Measurements from ENCODE around the gene HIVEP2. TPM values are rescaled to one million over a fixed set of nuclear protein-coding genes. Genes with fewer than 3 reads are reported as not detected.

The HIVEP2 gene
- total RNA-seq, 1 experiment from 2014 or later, result 3.2 TPM

- Histone ChIP-seq H3K27me3 (replicated peaks; ENCODE audit: insufficient read depth, low read depth, low read length, poor library complexity) (no peaks in the 10 kb centered on the region), H3K4me3 (ENCODE audit: low read depth, low read length, poor library complexity, severe bottlenecking) (no peak overlapping the region), H3K9me3 (ENCODE audit: low read depth, low read length, poor library complexity, severe bottlenecking) (no peaks in the 10 kb centered on the region), H3K27ac (ENCODE audit: low read depth, low read length, poor library complexity, severe bottlenecking) (no peak overlapping the region), H3K4me1 (ENCODE audit: insufficient read depth, low read length, poor library complexity, severe bottlenecking) (no peaks in the 10 kb centered on the region), H3K36me3 (ENCODE audit: insufficient read depth, low read length, poor library complexity, severe bottlenecking) (no peaks in the 10 kb centered on the region)
- no peak for TF ChIP-seq EZH2 (IDR thresholded peaks at IDR 0.05; ENCODE audit: borderline replicate concordance, low read depth, low read length, poor library complexity, severe bottlenecking)
- no peak for TF ChIP-seq CTCF (conservative IDR thresholded peaks at IDR 0.05; ENCODE audit: low read depth, low read length)
- POLR2A ChIA-PET (ENCODE audit: low non-redundant PET), result no interaction called here
- no TSS peak for BruUV-seq (replicated peaks)
- DNase-seq (ENCODE audit: low spot score), result no peak
- intact Hi-C loops (cut with micrococcal nuclease; ENCODE audit: unreplicated experiment), result no loop called here
- CTCF ChIA-PET, result interaction anchor here (0.6 kb wide), 1 partner anchor 12 kb away, joined by 3 read pairs; no protein-coding TSS in a partner anchor
Measured at GRCh38 chr6:142857233-142857761, 87.7 kb downstream of the HIVEP2 start.

- Histone ChIP-seq H3K36me3 (ENCODE audit: insufficient read depth, low read length, poor library complexity, severe bottlenecking) (no peaks in the 10 kb centered on the region), H3K4me3 (ENCODE audit: low read depth, low read length, poor library complexity, severe bottlenecking) (no peak overlapping the region), H3K9me3 (ENCODE audit: low read depth, low read length, poor library complexity, severe bottlenecking) (no peaks in the 10 kb centered on the region), H3K4me1 (ENCODE audit: insufficient read depth, low read length, poor library complexity, severe bottlenecking) (no peaks in the 10 kb centered on the region), H3K27ac (ENCODE audit: low read depth, low read length, poor library complexity, severe bottlenecking) (no peak overlapping the region), H3K27me3 (replicated peaks; ENCODE audit: insufficient read depth, low read depth, low read length, poor library complexity) (no peaks in the 10 kb centered on the region)
- TF ChIP-seq CTCF (conservative IDR thresholded peaks at IDR 0.05; ENCODE audit: low read depth, low read length) (no peak), EZH2 (IDR thresholded peaks at IDR 0.05; ENCODE audit: borderline replicate concordance, low read depth, low read length, poor library complexity, severe bottlenecking) (no peak)
- POLR2A ChIA-PET (ENCODE audit: low non-redundant PET), result no interaction called here
- intact Hi-C loops (cut with micrococcal nuclease; ENCODE audit: unreplicated experiment), result no loop called here
- CTCF ChIA-PET, result no interaction called here
- no peak for DNase-seq (ENCODE audit: low spot score)
- no TSS peak for BruUV-seq (replicated peaks)
Measured at GRCh38 chr6:142856624-142857232, 88.2 kb downstream of the HIVEP2 start.

- H3K36me3 ChIP-seq (ENCODE audit: insufficient read depth, low read length, poor library complexity, severe bottlenecking), result no peaks in the 10 kb centered on the region
- H3K27ac ChIP-seq (ENCODE audit: low read depth, low read length, poor library complexity, severe bottlenecking), result no peak overlapping the region
- intact Hi-C loops (cut with micrococcal nuclease; ENCODE audit: unreplicated experiment), result no loop called here
- no peaks in the 10 kb centered on the region for H3K4me1 ChIP-seq (ENCODE audit: insufficient read depth, low read length, poor library complexity, severe bottlenecking)
- TF ChIP-seq EZH2 (IDR thresholded peaks at IDR 0.05; ENCODE audit: borderline replicate concordance, low read depth, low read length, poor library complexity, severe bottlenecking) (no peak), CTCF (conservative IDR thresholded peaks at IDR 0.05; ENCODE audit: low read depth, low read length) (no peak)
- ChIA-PET POLR2A (ENCODE audit: low non-redundant PET) (no interaction called here), CTCF (no interaction called here)
- H3K9me3 ChIP-seq (ENCODE audit: low read depth, low read length, poor library complexity, severe bottlenecking), result no peaks in the 10 kb centered on the region
- BruUV-seq (replicated peaks), result no TSS peak
- no peaks in the 10 kb centered on the region for H3K27me3 ChIP-seq (replicated peaks; ENCODE audit: insufficient read depth, low read depth, low read length, poor library complexity)
- DNase-seq (ENCODE audit: low spot score), result no peak
- H3K4me3 ChIP-seq (ENCODE audit: low read depth, low read length, poor library complexity, severe bottlenecking), result no peak overlapping the region
Measured at GRCh38 chr6:142855893-142856623, 88.9 kb downstream of the HIVEP2 start.

All from A673 (cell line).